H54 (cell line): ENCODE data around the gene ZC3HAV1L.
"Not testable (repeated sequence)": the region's sequence is repeated elsewhere in the genome, so short reads cannot be mapped to it uniquely, and the experiment has no call there.

ENCODE experiments used
- DNase-seq: peaks from one replicate; pipeline ENCODE4 v3.0.0; 2011; ENCODE audit warnings: low spot score, mixed read lengths; ENCODE audit not compliant: insufficient read length
- FAIRE-seq: peaks from 3 replicates; lab custom pipeline; 2011; peaks lifted over from hg19 to GRCh38; lab: Jason Lieb, UNC
- POLR2A ChIP-seq: IDR thresholded peaks from 2 replicates; pipeline ENCODE4 v1.6.1; 2011; ENCODE audit warnings: low read depth, mild to moderate bottlenecking, low read length

ZC3HAV1L gene

DNA sequence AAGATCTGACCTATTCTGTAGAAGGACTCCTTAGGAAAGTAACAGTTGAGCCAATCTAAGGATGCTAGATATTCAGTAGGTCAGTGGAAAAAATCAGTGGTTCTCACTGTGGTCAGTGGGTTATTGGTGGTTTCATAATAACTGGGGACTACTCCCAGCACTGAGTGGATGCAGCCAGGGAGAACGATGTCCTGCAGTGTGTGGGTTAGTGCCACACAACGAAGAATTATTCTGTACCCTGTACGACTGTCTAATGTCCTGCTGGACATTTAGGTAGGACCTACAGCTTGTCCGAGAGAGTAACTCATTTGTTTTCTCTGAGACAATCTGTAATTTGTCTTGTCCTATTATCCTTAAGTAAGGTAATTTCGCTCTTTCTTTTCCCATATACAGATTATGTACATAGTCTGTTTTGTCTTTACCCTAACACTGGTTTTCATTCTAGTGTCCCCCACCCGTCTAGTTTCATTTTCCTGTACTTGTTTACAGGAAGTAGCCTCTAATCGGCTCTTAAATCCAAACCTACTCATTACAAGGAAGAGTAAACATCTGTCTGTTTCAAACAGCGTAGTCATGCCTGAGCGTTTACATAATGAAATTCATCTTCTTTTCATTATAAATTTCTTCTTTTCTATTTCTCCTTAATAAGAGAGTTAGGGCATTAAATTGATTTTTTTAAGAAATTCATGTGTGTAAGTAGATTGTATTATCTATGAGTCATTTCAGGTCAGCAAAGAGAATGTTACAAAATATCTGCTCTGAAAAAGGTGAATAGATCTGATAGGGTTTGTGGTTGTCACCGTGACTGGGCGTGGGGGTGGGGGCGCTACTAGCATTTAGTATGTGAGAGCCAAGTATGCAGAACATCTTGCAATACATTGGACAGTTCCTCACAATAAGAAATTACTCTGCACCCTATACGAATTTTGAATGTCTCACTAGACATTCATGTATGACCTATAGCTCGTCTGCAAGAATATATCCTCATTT is 8.3 kb upstream of the ZC3HAV1L start:
- no peak for TF ChIP-seq POLR2A
- no peak for FAIRE-seq

GRCh38 chr7:139041378-139042085 is 5.7 kb upstream of the ZC3HAV1L start:
- no peak for TF ChIP-seq POLR2A
- FAIRE-seq (no peak), DNase-seq (no peak)

More for the DNA sequence above, 8.3 kb upstream of the ZC3HAV1L start:
- DNase-seq = no peak

GRCh38 chr7:139038691-139039090 is 2.8 kb upstream of the ZC3HAV1L start:
- DNase-seq (no peak), FAIRE-seq (no peak)
- no peak for TF ChIP-seq POLR2A

GRCh38 chr7:139036901-139037300 is 1.1 kb upstream of the ZC3HAV1L start:
- no peak for TF ChIP-seq POLR2A
- DNase-seq (no peak), FAIRE-seq (no peak)

DNA sequence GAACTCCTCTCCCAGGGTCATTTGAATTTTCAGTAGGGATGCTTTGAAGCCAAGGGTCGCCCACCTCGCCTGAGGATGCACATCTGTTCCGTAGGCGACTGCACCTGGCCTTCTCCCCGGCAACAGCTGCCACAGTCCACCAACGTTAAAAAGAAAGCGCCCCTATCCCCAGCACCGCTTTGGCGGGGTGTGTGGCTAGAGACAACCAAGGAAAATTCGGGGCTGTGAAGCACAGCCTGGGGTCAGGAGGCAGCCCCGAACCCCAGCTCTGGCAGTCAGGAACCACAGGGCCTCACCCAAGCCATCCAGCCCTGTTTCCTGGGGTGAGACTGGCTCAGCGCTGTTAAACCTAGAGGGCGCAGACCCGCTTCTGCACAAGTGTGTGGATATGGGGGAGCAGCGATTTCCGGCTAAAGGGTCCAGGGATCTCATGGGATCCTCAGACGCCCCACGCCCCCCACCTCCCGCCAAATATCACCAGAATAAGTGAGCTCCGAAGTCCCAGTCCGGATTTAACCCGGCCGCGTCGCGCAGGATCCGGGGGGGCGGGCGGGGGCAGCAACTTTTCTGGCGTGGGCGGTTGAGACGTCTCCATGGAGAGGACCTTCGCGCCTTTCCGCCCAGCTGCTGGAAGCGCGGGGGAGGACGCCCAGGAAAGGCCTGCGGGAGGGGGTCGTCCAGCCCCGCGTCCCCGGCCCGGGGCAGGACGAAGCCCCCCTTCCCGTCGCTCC is 822 bp downstream of the ZC3HAV1L start:
- DNase-seq = no peak
- no peak for FAIRE-seq
- TF ChIP-seq POLR2A = no peak

DNA sequence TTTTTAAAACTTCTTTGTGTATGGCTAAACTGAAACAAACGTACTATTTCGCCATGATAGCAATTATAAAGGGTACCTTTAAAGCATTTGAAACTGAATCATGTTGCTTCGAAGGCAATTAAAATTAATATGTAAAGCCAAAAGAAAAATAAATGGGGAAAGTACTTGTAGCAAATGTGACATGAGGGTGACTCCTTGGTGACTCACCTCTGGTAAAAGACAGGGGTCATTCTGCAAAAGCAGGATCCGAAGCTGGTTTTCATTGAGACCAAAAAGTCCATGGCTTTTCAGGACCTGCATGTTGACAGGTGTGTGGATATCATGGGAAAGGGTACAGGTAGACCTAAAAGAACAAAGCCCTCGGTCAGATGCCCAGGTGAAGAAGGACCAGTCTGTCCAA is 1.5 kb downstream of the ZC3HAV1L start:
- DNase-seq (no peak), FAIRE-seq (no peak)
- no peak for TF ChIP-seq POLR2A

DNA sequence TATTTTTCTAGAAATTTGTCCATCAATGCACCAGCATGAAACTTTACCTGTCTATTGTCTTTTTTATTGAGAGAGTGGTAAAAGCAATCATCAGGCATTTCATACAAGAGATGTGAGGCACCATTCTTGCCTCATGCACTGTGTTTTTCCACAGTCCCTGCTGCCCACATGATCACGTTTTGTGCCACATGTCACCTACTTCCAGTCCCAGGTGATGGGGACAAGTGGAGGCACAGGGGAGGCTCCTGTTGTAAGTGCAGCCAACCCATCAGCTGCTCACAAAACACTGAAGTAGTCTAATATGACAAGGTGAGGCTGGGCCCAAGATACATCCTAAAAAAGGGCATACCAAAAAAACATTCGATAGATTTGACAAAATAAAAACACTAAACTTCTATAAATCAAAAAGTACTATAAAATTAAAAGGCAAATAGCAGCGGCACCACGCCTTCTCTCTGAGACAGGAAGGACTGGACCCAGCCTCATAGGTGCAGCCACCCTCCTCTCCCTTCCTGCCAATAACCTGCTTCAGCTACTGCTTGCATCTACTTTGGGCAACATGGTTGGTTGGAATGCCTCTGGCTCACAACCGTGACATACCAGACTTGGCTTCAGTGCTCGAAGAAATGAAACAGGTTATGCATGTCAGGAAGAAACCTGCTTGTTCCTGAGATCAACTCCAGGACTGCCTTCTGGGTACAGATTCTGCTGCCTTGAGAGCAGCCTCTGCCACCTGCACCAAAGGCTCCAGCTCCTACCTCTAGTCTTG is 2.3 kb downstream of the ZC3HAV1L start:
- TF ChIP-seq POLR2A = no peak
- FAIRE-seq (no peak), DNase-seq (no peak)

- no peak for FAIRE-seq
- DNase-seq = no peak
- TF ChIP-seq POLR2A = no peak
Measured at GRCh38 chr7:139032473-139032872, 3.4 kb downstream of the ZC3HAV1L start.

DNA sequence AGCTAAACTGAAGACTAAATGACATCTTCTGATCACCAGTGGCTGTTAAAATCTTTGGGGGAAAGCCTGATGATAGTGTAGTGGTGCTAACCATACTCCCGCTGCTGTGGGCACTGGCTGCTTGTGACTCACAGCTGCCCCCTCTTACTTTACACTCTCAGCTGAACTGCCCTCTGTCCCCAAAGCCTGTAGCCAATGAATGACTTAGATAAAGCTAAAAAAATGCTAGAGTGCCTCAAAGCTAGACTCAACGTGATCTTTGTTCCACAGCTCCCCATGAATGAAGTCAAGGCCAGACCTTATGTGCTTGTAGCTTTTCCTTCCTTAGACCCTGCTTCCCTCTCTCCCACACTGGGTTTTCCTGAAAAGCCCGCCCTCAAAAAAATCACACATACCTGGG is 6.5 kb downstream of the ZC3HAV1L start:
- no peak for TF ChIP-seq POLR2A
- FAIRE-seq (no peak), DNase-seq (no peak)

- DNase-seq = no peak
- no peak for TF ChIP-seq POLR2A
- FAIRE-seq = no peak
Measured at GRCh38 chr7:139026551-139026950, 9.3 kb downstream of the ZC3HAV1L start.

- not testable (repeated sequence) for FAIRE-seq, DNase-seq
Measured at GRCh38 chr7:139025861-139026260, 10.0 kb downstream of the ZC3HAV1L start.

GRCh38 chr7:139023076-139023475 is 12.8 kb downstream of the ZC3HAV1L start:
- FAIRE-seq (no peak), DNase-seq (no peak)
- no peak for TF ChIP-seq POLR2A

- no peak for DNase-seq
- no peak for TF ChIP-seq POLR2A
- FAIRE-seq = no peak
Measured at GRCh38 chr7:139022286-139022685, 13.6 kb downstream of the ZC3HAV1L start.
